NCI-H2081 (cell line): ENCODE data around the gene ABTB1.
A peak's percentile ranks its signal among the peaks of the same experiment; 100 is the strongest.
"Not testable (repeated sequence)": the region's sequence is repeated elsewhere in the genome, so short reads cannot be mapped to it uniquely, and the experiment has no call there.

Source experiments
- DNase-seq, 2 experiments: peaks; one replicate each; lab custom pipeline; 2025; lab: John Stamatoyannopoulos, UW

Gene ABTB1

GRCh38 chr3:127671523-127672428 lies 976 bp upstream of the ABTB1 start:
- DNase-seq: no peak

GRCh38 chr3:127673191-127674100 lies 694 bp downstream of the ABTB1 start:
- peak; percentile 58 to 78 for DNase-seq

- DNase-seq: no peak
Observed at GRCh38 chr3:127674101-127674721, 1.5 kb downstream of the ABTB1 start.

GRCh38 chr3:127674790-127675189 lies 2.0 kb downstream of the ABTB1 start:
- no peak for DNase-seq

- DNase-seq: no peak
Observed at GRCh38 chr3:127675651-127676391, 3.1 kb downstream of the ABTB1 start.

- no peak for DNase-seq
Observed at GRCh38 chr3:127676456-127676855, 3.7 kb downstream of the ABTB1 start.

- no peak for DNase-seq
Observed at GRCh38 chr3:127676921-127677351, 4.2 kb downstream of the ABTB1 start.

- no peak for DNase-seq
Observed at GRCh38 chr3:127677541-127678314, 5.0 kb downstream of the ABTB1 start.

- DNase-seq: no peak
Observed at GRCh38 chr3:127678315-127678599, 5.5 kb downstream of the ABTB1 start.

GRCh38 chr3:127678611-127679533 lies 6.1 kb downstream of the ABTB1 start:
- DNase-seq: no peak

GRCh38 chr3:127679534-127680145 lies 6.9 kb downstream of the ABTB1 start:
- DNase-seq: no peak

- DNase-seq: no peak
Observed at GRCh38 chr3:127680146-127680661, 7.5 kb downstream of the ABTB1 start.

- DNase-seq: no peak
Observed at GRCh38 chr3:127680798-127681221, 8.1 kb downstream of the ABTB1 start.

GRCh38 chr3:127682175-127682554 lies 9.4 kb downstream of the ABTB1 start:
- not testable (repeated sequence) for DNase-seq

GRCh38 chr3:127682561-127682960 lies 9.8 kb downstream of the ABTB1 start:
- DNase-seq: no peak

GRCh38 chr3:127684871-127685707 lies 12.3 kb downstream of the ABTB1 start:
- no peak for DNase-seq

- DNase-seq: no peak
Observed at GRCh38 chr3:127685708-127686511, 13.2 kb downstream of the ABTB1 start.
